SK-N-MC (cell line): ENCODE data around the gene RNF215.

ENCODE experiments used
- EZH2 ChIP-seq: fragments of 200-600 bp; sonication (generic); IDR thresholded peaks from one replicate; pipeline ENCODE4 v1.6.1; 2017; ENCODE audit warnings: antibody characterized with exemption
- POLR2AphosphoS5 ChIP-seq: IDR thresholded peaks from 2 replicates; pipeline ENCODE4 v1.6.1; 2012; ENCODE audit warnings: mild to moderate bottlenecking, low read depth, low read length, borderline replicate concordance

DNA sequence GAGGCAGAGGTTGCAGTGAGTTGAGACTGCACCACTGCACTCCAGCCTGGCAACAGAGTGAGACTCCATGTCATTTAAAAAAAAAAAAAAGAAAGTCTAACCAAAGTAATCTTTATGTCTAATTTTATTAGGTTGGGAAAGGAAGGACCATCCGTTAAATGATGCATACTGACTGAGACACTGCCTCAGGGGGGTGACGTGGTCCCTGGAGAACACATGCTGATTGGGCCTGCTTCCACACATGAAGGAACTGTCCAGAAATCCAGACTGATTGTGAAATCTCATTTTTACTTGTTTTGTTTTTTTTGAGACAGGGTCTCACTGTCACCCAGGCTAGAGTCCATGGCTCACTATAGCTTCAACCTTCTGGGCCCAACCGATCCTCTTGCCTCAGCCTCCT, 36.0 kb downstream of the RNF215 start:
- TF ChIP-seq EZH2 (no peak), POLR2AphosphoS5 (no peak)
